Thyroid gland (tissue), 4 donors: Measurements from ENCODE around the gene ANKRD55. TPM values are rescaled to one million over a fixed set of nuclear protein-coding genes. Genes with fewer than 3 reads are reported as not detected.
"Not testable (repeated sequence)": the region's sequence is repeated elsewhere in the genome, so short reads cannot be mapped to it uniquely, and the experiment has no call there.

Experiments
- DNase-seq, 2 donors: peaks; one replicate each; pipeline ENCODE4 v3.0.0-alpha.2; 2019
- H3K27ac ChIP-seq, 3 donors: fragments of 200-600 bp; sonication (generic); 1 replicate in 2 of 3; 2 replicates in 1 of 3; pipeline ENCODE4 v1.5.1; 2016 to 2019; ENCODE audit warnings: mild to moderate bottlenecking in 1 of 3, moderate library complexity in 1 of 3
- H3K27me3 ChIP-seq: fragments of 200-600 bp; sonication (generic); one replicate; pipeline ENCODE4 v1.5.1; 2019
- H3K36me3 ChIP-seq, 2 donors: fragments of 200-600 bp; sonication (generic); one replicate each; pipeline ENCODE4 v1.5.1; 2016 to 2019
- H3K4me1 ChIP-seq, 2 donors: fragments of 200-600 bp; sonication (generic); one replicate each; pipeline ENCODE4 v1.5.1; 2017 to 2019
- H3K4me3 ChIP-seq, 3 donors: fragments of 200-600 bp; sonication (generic); replicated peaks in 1 of 3; 1 replicate in 2 of 3; 2 replicates in 1 of 3; pipeline ENCODE4 v1.5.1; 2016; ENCODE audit warnings: mild to moderate bottlenecking in 1 of 3
- H3K9me3 ChIP-seq: fragments of 200-600 bp; sonication (generic); one replicate; pipeline ENCODE4 v1.5.1; 2017
- CTCF ChIP-seq, 6 experiments: fragments of 200-600 bp in 3 of 6; fragments of 450-650 bp in 3 of 6; sonication (generic) in 3 of 6; IDR thresholded peaks; one replicate each; pipeline ENCODE4 v1.5.1; 2016 to 2019; ENCODE audit warnings: antibody characterized with exemption in 6 of 6, mild to moderate bottlenecking in 2 of 6, inconsistent platforms in 1 of 6, moderate library complexity in 1 of 6
- POLR2A ChIP-seq, 2 donors: fragments of 450-650 bp; IDR thresholded peaks; one replicate each; pipeline ENCODE4 v1.6.1; 2017; ENCODE audit warnings: antibody characterized with exemption in 2 of 2, mild to moderate bottlenecking in 2 of 2, moderate library complexity in 1 of 2
- WGBS, 2 donors: methylation state at CpG; one replicate each; pipeline ENCODE4 v1.1.5; 2017; 5-methylcytosine and 5-hydroxymethylcytosine counted together
- intact Hi-C: fragments of 100-400 bp; cut with DNase I; formaldehyde crosslinking; loops from one replicate; pipeline ENCODE4 v1.15.1; 2023
- total RNA-seq, 4 donors: library from RNA; depleted of rRNA; stranded (reverse); fragments of >200 nt; gene quantifications; one replicate each; pipeline ENCODE4 v1.2.3, GENCODE V29; 2016

ANKRD55 gene
- total RNA-seq, 4 donors from 2014 or later: 0.22 to 0.94 TPM; not detected in 2

- Histone ChIP-seq H3K9me3 (no peaks in the 10 kb centered on the region), H3K4me3 (no peak overlapping the region), H3K36me3 (no peaks in the 10 kb centered on the region), H3K4me1 (no peaks in the 10 kb centered on the region), H3K27me3 (no peaks in the 10 kb centered on the region), H3K27ac (no peak overlapping the region)
- WGBS, 2 donors: 94% methylated on average over 2 of the region's 2 CpGs
- no peak for DNase-seq
- intact Hi-C loops: no loop called here
- TF ChIP-seq CTCF (IDR thresholded peaks at IDR 0.05): no peak
- TF ChIP-seq POLR2A (IDR thresholded peaks at IDR 0.05): no peak
These were observed 102.5 kb downstream of the ANKRD55 start for GRCh38 chr5:56130664-56131063.

DNA sequence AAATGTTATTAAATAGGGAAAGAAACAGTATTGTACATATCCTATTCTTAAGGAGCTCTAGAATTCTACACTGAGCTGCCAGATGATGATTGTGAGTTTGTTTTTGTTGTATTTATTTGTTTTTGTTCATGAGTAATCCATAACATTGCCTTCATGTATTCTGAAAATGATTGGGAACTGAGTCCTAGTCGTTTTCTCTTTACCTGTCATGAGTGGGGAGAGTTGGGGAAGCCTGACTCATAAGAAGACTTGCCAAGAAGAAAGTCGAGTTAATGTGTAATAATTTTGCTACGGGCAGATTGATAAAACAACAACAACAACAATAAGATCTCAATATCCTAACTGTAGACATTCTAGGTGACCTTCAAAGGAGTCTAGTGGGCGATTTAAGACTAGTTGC, 103.8 kb downstream of the ANKRD55 start:
- Histone ChIP-seq H3K9me3 (no peaks in the 10 kb centered on the region), H3K27ac (no peak overlapping the region), H3K4me1 (peaks cover 0 to 9% of the 10 kb centered on the region in 2 donors), H3K27me3 (no peaks in the 10 kb centered on the region), H3K4me3 (no peak overlapping the region), H3K36me3 (no peaks in the 10 kb centered on the region)
- no peak for TF ChIP-seq CTCF (IDR thresholded peaks at IDR 0.05)
- TF ChIP-seq POLR2A (IDR thresholded peaks at IDR 0.05): no peak
- WGBS, 2 donors: 90 to 93% methylated on average over 4 of the region's 4 CpGs
- DNase-seq: no peak
- intact Hi-C loops: no loop called here

- Histone ChIP-seq H3K9me3 (no peaks in the 10 kb centered on the region), H3K27ac (no peak overlapping the region), H3K4me3 (no peak overlapping the region), H3K27me3 (no peaks in the 10 kb centered on the region), H3K4me1 (peaks cover 0 to 12% of the 10 kb centered on the region in 2 donors), H3K36me3 (no peaks in the 10 kb centered on the region)
- TF ChIP-seq CTCF (IDR thresholded peaks at IDR 0.05) (no peak), POLR2A (IDR thresholded peaks at IDR 0.05) (no peak)
- intact Hi-C loops: no loop called here
- WGBS, 2 donors: 76 to 77% methylated on average over 3 of the region's 3 CpGs
- DNase-seq: no peak
These were observed 105.0 kb downstream of the ANKRD55 start for GRCh38 chr5:56128113-56128512.

DNA sequence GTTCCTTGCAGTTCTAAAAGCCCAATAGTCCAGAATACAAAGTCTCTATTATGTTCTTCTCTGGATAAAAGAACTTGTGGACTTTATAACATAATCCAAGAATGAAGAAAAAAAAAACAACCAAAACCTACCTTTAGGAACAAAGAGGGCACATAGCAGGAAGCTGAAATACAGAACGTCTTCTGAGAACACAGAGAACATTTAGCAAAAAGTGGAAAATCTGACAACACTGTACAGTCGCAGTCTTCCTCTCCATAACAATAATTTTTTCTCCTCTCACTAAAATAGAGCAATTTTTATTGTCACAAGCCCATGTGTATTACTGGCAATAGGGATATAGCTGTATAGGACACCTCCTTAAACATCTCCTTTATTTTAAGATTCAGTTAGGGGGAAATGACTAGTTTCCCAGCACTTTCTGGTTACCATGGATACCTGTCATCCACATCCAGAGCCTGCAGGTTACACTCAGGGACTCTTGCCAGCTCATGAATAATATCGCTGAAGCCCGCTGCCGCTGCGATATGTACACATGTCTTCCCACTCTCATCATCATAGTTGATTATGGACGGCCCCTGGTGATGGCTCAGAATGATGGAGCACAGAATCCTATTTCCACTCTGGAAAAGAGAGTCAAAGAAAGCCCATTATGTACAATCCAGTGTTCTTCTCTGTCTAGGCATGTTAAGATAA, 106.5 kb downstream of the ANKRD55 start:
- Histone ChIP-seq H3K27ac (no peak overlapping the region), H3K9me3 (no peaks in the 10 kb centered on the region), H3K4me1 (peaks cover 0 to 12% of the 10 kb centered on the region in 2 donors), H3K27me3 (no peaks in the 10 kb centered on the region), H3K4me3 (no peak overlapping the region), H3K36me3 (no peaks in the 10 kb centered on the region)
- intact Hi-C loops: no loop called here
- 78 to 80% methylated on average over 7 of the region's 7 CpGs for WGBS, 2 donors
- no peak for TF ChIP-seq CTCF (IDR thresholded peaks at IDR 0.05)
- TF ChIP-seq POLR2A (IDR thresholded peaks at IDR 0.05): no peak
- no peak for DNase-seq

- DNase-seq: peak in 1 of 2 donors; percentile 20
- Histone ChIP-seq H3K27ac (no peak overlapping the region), H3K9me3 (no peaks in the 10 kb centered on the region), H3K4me3 (no peak overlapping the region), H3K36me3 (no peaks in the 10 kb centered on the region), H3K4me1 (peaks cover 5 to 12% of the 10 kb centered on the region in 2 donors), H3K27me3 (no peaks in the 10 kb centered on the region)
- intact Hi-C loops: no loop called here
- 76 to 80% methylated on average over 8 of the region's 8 CpGs for WGBS, 2 donors
- TF ChIP-seq CTCF (IDR thresholded peaks at IDR 0.05) (no peak), POLR2A (IDR thresholded peaks at IDR 0.05) (no peak)
These were observed 109.4 kb downstream of the ANKRD55 start for GRCh38 chr5:56123531-56124243.

DNA sequence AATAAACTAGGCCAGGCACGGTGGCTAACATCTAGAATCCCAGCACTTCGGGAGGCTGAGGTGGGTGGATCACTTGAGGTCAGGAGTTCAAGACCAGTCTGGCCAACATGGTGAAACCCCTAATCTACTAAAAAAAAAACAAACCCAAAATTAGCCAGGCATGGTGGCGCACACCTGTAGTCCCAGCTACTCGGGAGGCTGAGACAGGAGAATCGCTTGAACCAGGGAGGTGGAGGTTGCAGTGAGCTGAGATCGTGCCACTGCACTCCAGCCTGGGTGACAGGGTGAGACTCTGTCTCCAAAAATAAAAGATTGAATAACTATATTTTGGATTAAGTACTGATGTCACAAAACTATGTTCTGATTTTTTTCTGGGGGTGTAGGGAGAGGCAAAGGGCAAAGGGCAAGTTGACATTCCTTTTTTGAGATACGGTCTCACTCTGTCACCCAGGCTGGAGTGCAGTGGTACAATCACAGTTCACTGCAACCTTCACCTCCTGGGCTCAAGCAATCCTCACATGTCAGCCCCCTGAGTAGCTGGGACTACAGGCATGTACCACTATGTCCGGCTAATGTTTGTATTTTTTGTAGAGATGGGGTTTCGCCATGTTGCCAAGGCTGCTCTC, 110.7 kb downstream of the ANKRD55 start:
- H3K4me1 ChIP-seq: peaks cover 5 to 15% of the 10 kb centered on the region in 2 donors
- intact Hi-C loops, H3K27ac ChIP-seq, H3K36me3 ChIP-seq, H3K27me3 ChIP-seq, DNase-seq, H3K4me3 ChIP-seq, H3K9me3 ChIP-seq: not testable (repeated sequence)
- 95 to 97% methylated on average over 9 of the region's 9 CpGs for WGBS, 2 donors
